Measurements from ENCODE around the gene SLC4A3.
A peak's percentile ranks its signal among the peaks of the same experiment; 100 is the strongest.

DNA sequence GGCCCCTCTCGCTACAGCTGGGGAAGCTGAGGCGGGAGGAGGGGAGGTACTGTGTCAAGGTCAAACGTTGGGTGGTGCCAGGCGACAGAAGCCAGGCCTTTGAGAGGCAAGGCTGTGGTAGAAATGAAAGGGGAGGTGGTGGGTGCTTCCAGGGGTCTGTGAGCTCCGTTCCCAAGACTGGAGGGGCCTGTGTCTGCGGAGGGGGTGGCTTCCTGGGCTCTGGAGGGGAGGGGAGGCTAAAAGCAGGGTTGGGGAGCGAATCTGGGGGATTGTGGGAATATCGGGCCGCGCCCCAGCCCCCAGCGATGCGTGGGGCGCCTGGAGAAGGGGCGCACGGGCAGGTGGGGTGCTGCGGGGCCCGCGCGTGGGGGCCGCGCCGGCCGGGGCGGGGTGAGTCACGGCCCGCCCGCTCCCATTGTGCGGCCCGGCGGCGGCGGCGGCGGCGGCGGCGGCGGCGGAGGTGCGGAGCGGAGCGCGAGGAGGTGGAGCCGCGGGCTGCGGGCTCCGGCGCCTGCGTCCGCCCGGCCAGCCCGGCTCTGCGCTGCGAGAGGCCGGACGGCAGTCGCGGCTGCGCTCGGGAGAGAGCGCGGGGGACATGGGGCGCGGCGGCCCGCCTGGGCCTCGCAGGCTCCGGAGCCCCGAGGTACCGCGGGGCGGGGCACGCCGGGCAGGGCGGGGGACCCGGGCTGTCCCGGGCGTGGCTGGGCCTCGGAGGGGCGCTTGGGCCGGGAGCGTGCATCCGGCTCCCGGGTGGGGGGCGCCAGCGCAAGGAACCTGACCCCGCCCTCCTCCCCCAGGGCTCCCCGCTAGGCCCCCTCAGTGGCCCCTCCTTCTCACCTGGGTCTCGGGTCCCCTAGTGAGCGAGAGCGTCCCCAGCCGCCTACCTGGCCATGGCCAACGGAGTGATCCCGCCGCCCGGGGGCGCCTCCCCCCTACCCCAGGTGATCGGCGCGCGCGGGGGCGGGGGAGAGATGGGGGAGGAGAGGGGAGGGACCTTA lies at the start of gene SLC4A3:
- TF ChIP-seq, protein P1, sequence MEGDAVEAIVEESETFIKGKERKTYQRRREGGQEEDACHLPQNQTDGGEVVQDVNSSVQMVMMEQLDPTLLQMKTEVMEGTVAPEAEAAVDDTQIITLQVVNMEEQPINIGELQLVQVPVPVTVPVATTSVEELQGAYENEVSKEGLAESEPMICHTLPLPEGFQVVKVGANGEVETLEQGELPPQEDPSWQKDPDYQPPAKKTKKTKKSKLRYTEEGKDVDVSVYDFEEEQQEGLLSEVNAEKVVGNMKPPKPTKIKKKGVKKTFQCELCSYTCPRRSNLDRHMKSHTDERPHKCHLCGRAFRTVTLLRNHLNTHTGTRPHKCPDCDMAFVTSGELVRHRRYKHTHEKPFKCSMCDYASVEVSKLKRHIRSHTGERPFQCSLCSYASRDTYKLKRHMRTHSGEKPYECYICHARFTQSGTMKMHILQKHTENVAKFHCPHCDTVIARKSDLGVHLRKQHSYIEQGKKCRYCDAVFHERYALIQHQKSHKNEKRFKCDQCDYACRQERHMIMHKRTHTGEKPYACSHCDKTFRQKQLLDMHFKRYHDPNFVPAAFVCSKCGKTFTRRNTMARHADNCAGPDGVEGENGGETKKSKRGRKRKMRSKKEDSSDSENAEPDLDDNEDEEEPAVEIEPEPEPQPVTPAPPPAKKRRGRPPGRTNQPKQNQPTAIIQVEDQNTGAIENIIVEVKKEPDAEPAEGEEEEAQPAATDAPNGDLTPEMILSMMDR (conservative IDR thresholded peaks at IDR 0.05) = no peak
- TF ChIP-seq ZFX (IDR thresholded peaks at IDR 0.05) = peak; percentile 25; the same call in 1 of the 2 replicates
